Ascending aorta (tissue), 2 donors: ENCODE data around the gene IL1F10. TPM values are rescaled to one million over a fixed set of nuclear protein-coding genes. Genes with fewer than 3 reads are reported as not detected.

ENCODE experiments used
- DNase-seq, 2 donors: peaks; one replicate each; pipeline ENCODE4 v3.0.0-alpha.2; 2019; ENCODE audit warnings: low spot score in 2 of 2
- H3K27ac ChIP-seq, 2 donors: fragments of 200-600 bp; sonication (generic); one replicate each; pipeline ENCODE4 v1.5.1; 2016 to 2017; ENCODE audit warnings: mild to moderate bottlenecking in 1 of 2
- H3K27me3 ChIP-seq: fragments of 200-600 bp; sonication (generic); one replicate; pipeline ENCODE4 v1.5.1; 2017
- H3K36me3 ChIP-seq, 2 donors: fragments of 200-600 bp; sonication (generic); one replicate each; pipeline ENCODE4 v1.5.1; 2016
- H3K4me1 ChIP-seq, 2 donors: fragments of 200-600 bp; sonication (generic); one replicate each; pipeline ENCODE4 v1.5.1; 2016 to 2017; ENCODE audit warnings: mild to moderate bottlenecking in 1 of 2
- H3K4me3 ChIP-seq, 2 donors: fragments of 200-600 bp; sonication (generic); one replicate each; pipeline ENCODE4 v1.5.1; 2016 to 2017; ENCODE audit warnings: mild to moderate bottlenecking in 1 of 2
- H3K9me3 ChIP-seq, 2 donors: fragments of 200-600 bp; sonication (generic); one replicate each; pipeline ENCODE4 v1.5.1; 2016
- intact Hi-C: fragments of 100-400 bp; cut with DNase I; formaldehyde crosslinking; loops from one replicate; pipeline ENCODE4 v1.15.1; 2023
- total RNA-seq: library from RNA; depleted of rRNA; stranded (reverse); fragments of >200 nt; gene quantifications from one replicate; pipeline ENCODE4 v1.1.0, GENCODE V29; 2016
- TF ChIP-seq, protein P1 (sequence below), 3 experiments: fragments of 200-600 bp in 2 of 3; fragments of 450-650 bp in 1 of 3; sonication (generic) in 2 of 3; IDR thresholded peaks; one replicate each; pipeline ENCODE4 v1.5.1; 2016 to 2019; ENCODE audit warnings: antibody characterized with exemption in 3 of 3, mild to moderate bottlenecking in 1 of 3, moderate library complexity in 1 of 3

IL1F10 gene
- total RNA-seq, 1 donor from 2014 or later, result not detected

DNA sequence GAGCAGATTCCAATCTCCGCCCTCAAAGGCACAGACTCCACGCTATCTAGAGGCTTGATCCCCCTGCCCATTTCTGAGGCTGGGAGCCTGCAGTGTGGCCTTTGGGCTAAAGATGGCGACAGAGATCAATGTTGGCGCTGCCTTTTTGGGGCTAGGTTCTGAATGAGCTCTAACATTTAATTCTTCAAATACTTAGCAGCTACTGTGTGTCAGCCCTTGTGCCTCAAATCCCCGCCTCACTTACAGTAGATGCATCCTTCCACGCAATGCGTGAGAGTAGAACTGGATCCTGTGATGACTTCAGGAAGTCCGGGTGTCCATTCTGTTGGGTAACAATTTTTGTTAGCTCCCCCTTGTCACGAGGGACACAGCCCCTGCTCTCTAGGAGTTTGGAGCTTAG lies 12.4 kb downstream of the IL1F10 start:
- H3K27me3 ChIP-seq, result no peaks in the 10 kb centered on the region
- H3K27ac ChIP-seq, result no peak overlapping the region
- H3K4me3 ChIP-seq, result no peak overlapping the region
- TF ChIP-seq, protein P1, sequence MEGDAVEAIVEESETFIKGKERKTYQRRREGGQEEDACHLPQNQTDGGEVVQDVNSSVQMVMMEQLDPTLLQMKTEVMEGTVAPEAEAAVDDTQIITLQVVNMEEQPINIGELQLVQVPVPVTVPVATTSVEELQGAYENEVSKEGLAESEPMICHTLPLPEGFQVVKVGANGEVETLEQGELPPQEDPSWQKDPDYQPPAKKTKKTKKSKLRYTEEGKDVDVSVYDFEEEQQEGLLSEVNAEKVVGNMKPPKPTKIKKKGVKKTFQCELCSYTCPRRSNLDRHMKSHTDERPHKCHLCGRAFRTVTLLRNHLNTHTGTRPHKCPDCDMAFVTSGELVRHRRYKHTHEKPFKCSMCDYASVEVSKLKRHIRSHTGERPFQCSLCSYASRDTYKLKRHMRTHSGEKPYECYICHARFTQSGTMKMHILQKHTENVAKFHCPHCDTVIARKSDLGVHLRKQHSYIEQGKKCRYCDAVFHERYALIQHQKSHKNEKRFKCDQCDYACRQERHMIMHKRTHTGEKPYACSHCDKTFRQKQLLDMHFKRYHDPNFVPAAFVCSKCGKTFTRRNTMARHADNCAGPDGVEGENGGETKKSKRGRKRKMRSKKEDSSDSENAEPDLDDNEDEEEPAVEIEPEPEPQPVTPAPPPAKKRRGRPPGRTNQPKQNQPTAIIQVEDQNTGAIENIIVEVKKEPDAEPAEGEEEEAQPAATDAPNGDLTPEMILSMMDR (IDR thresholded peaks at IDR 0.05), result peak in 1 of 3 experiments; percentile 39
- H3K9me3 ChIP-seq, result no peaks in the 10 kb centered on the region
- intact Hi-C loops, result no loop called here
- H3K36me3 ChIP-seq, result no peaks in the 10 kb centered on the region
- no peak for DNase-seq
- no peaks in the 10 kb centered on the region for H3K4me1 ChIP-seq

DNA sequence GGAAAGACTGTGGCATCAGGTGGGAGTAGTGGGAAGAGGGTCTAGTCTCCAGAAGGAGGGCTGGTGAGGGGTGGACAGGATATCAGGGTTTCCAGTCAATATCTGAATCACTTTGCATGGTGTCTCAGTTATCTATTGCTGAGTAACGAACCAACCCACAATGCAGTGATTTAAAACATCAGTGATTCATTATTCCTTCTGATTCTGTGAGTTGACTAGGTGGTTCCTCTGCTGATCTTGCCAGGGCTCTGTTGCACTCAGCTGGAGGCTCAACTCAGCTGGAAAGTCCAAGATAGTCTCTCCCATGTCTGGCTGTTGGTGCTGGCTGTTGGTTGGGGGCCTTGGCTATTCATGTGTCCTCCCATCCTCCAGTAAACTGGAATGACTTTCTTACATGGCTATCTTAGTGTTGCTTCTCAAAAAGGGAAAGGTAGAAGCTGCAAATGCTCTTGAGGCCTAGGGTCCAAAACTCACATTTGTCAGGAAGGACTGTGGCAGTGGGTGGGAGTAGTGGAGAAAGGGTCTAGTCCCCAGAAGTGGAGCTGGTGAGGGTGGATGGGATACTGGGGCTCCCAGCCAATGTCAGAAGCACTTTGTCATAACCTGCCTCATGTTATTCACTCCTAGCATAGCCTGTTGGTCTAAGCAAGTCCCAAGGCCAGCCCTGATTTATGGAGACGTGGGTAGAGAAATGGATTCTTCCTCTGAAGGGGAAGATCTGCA lies 13.9 kb downstream of the IL1F10 start:
- Histone ChIP-seq H3K36me3 (no peaks in the 10 kb centered on the region), H3K9me3 (no peaks in the 10 kb centered on the region), H3K27ac (no peak overlapping the region), H3K4me1 (no peaks in the 10 kb centered on the region), H3K4me3 (no peak overlapping the region), H3K27me3 (no peaks in the 10 kb centered on the region)
- DNase-seq, result no peak
- intact Hi-C loops, result no loop called here
- TF ChIP-seq, protein P1 (IDR thresholded peaks at IDR 0.05), result no peak

DNA sequence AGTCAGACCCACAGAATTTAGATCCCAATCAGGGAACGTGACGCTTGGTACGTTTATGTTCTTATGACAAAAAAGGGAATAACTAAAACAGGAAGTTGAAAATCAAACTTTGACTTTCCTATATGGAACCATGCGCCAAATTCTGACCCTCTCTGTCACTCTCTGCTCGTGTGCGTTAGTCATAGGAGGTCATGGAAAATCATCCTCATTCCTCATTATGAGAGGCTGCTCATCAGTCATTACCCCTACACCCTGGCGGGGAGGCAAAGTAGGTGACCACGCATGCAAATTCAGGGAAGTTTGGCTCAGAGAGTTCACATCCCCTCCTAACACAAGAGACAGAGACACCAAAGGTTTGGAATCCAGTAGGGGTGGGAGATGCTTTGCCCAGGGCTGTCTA lies 15.5 kb downstream of the IL1F10 start:
- no peaks in the 10 kb centered on the region for H3K36me3 ChIP-seq
- no peaks in the 10 kb centered on the region for H3K9me3 ChIP-seq
- H3K4me1 ChIP-seq, result no peaks in the 10 kb centered on the region
- peak in 1 of 2 donors; percentile 14 for DNase-seq
- H3K4me3 ChIP-seq, result no peak overlapping the region
- intact Hi-C loops, result no loop called here
- TF ChIP-seq, protein P1 (IDR thresholded peaks at IDR 0.05), result no peak
- no peaks in the 10 kb centered on the region for H3K27me3 ChIP-seq
- no peak overlapping the region for H3K27ac ChIP-seq

DNA sequence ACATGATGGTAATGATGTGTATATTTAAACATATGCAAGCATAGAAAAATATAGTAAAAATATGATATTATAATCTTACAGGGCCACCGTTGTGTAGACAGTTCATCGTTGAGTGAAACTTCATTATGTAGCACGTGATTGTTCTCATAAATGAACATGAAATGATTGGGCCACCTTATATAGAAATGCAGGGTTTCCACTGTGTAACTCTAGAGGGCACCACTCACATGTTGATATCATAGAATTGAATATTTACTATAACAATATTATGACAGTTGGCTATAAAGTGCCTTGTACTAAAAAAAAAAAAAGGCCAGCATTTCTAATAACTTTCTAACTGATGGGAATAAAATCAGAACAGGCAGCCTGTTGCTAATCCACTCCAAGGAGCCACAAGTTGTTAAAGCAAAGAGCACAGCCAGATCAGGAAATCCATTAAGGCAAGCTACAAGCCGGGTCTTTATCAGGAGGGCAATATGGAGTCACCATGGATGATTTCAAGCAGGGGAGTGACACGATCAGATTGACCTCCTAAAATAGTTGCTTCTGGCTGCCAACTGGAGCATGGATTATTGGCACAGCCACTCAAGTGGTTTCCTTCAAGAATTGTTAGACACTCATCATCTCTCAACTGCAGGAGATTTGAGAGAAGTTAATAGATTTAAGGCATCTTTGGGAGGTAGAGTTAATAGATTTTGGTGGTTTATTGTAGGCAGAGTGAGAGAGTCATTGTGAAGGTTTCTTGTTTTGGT lies 16.7 kb downstream of the IL1F10 start:
- Histone ChIP-seq H3K27me3 (no peaks in the 10 kb centered on the region), H3K4me1 (no peaks in the 10 kb centered on the region), H3K27ac (no peak overlapping the region), H3K36me3 (no peaks in the 10 kb centered on the region), H3K4me3 (no peak overlapping the region), H3K9me3 (no peaks in the 10 kb centered on the region)
- TF ChIP-seq, protein P1 (IDR thresholded peaks at IDR 0.05), result peak in 1 of 3 experiments; percentile 10
- intact Hi-C loops, result no loop called here
- no peak for DNase-seq

DNA sequence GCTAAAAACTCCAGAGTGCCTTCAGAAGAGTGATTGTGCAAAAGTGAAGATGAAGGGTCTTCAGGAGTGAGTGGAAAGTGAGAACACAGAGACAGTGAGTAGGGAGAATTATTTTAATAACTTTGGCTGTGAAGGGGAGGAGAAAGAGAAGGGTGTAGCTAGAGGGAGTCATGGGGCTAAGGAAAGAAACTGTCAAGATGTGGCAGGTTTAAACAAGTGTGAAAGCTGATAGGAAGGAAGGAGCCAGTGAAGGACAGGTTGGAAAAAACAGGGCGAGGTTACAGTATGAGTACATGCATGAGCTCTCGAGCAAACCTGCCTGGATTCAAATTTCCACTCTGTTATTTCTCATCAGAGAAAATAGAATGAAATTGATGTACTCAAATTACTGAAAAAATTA lies 17.8 kb downstream of the IL1F10 start:
- Histone ChIP-seq H3K9me3 (no peaks in the 10 kb centered on the region), H3K36me3 (no peaks in the 10 kb centered on the region), H3K27me3 (no peaks in the 10 kb centered on the region), H3K4me1 (no peaks in the 10 kb centered on the region), H3K4me3 (no peak overlapping the region), H3K27ac (no peak overlapping the region)
- DNase-seq, result no peak
- intact Hi-C loops, result no loop called here
- TF ChIP-seq, protein P1 (IDR thresholded peaks at IDR 0.05), result no peak
